Measurements from ENCODE around the gene AFF4. TPM values are rescaled to one million over a fixed set of nuclear protein-coding genes. Genes with fewer than 3 reads are reported as not detected.

The AFF4 gene
- total and polyA plus RNA-seq, 9 of the 15 experiments (the other 6 are each of a cell fraction or from before 2014, with no cell fraction given) = 1.7 to 25.8 (median 17.9) TPM

GRCh38 chr5:132963171-132964104, at the start of gene AFF4 (continued):
- TF ChIP-seq ZZZ3 (IDR thresholded peaks at IDR 0.05) = peak; percentile 89
- TF ChIP-seq ARID2 (IDR thresholded peaks at IDR 0.05) = no peak
- TF ChIP-seq NONO (IDR thresholded peaks at IDR 0.05; ENCODE audit: low read depth in 2 of 2, low read length in 1 of 2) = peak; percentile 9 to 81; a peak in 3 of 4 replicates
- TF ChIP-seq ZNF740 (CRISPR knock-in tag; IDR thresholded peaks at IDR 0.05) = peak; percentile 86; the same call in 1 of the 2 replicates
- TF ChIP-seq ZNF740 (tag; IDR thresholded peaks at IDR 0.05) = peak in 1 of 2 experiments; percentile 61; a peak in 1 of 4 replicates
- TF ChIP-seq, protein P1, sequence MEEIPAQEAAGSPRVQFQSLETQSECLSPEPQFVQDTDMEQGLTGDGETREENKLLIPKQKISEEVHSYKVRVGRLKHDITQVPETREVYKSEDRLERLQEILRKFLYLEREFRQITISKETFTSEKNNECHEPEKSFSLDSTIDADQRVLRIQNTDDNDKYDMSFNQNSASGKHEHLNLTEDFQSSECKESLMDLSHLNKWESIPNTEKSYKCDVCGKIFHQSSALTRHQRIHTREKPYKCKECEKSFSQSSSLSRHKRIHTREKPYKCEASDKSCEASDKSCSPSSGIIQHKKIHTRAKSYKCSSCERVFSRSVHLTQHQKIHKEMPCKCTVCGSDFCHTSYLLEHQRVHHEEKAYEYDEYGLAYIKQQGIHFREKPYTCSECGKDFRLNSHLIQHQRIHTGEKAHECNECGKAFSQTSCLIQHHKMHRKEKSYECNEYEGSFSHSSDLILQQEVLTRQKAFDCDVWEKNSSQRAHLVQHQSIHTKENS (CRISPR knock-in tag; IDR thresholded peaks at IDR 0.05) = no peak
- peak; percentile 68 to 73 for TF ChIP-seq NRF1 (conservative IDR thresholded peaks at IDR 0.05 in 1 of 2, IDR thresholded peaks at IDR 0.05 in 1 of 2)
- no peak for TF ChIP-seq TCFL5 (CRISPR knock-in tag; conservative IDR thresholded peaks at IDR 0.05)
- TF ChIP-seq CBX2 (IDR thresholded peaks at IDR 0.05; ENCODE audit: insufficient read depth, low read length, poor library complexity, severe bottlenecking) = no peak
- no peak for TF ChIP-seq NFYB (IDR thresholded peaks at IDR 0.05; ENCODE audit: extremely low read depth, insufficient read length)
- no peak for TF ChIP-seq BMI1 (IDR thresholded peaks at IDR 0.05; ENCODE audit: low read length)
- TF ChIP-seq CTCF (IDR thresholded peaks at IDR 0.05 in 2 of 3, conservative IDR thresholded peaks at IDR 0.05 in 1 of 3; ENCODE audit: insufficient read depth in 2 of 3, low read depth in 1 of 3, low read length in 3 of 3) = no peak
- no peak for TF ChIP-seq ESRRB (CRISPR knock-in tag; IDR thresholded peaks at IDR 0.05; ENCODE audit: borderline replicate concordance)
- TF ChIP-seq FOXO4 (CRISPR knock-in tag; IDR thresholded peaks at IDR 0.05) = no peak
- TF ChIP-seq SMAD4 (CRISPR knock-in tag; conservative IDR thresholded peaks at IDR 0.05) = peak; percentile 86
- TF ChIP-seq BDP1 (IDR thresholded peaks at IDR 0.05; ENCODE audit: insufficient read depth, insufficient read length) = no peak
- TF ChIP-seq ZNF121 (CRISPR knock-in tag; conservative IDR thresholded peaks at IDR 0.05) = no peak
- TF ChIP-seq DNMT1 (IDR thresholded peaks at IDR 0.05) = 0 out of 2 replicates have a peak, but pooled peaks have one; percentile 72
- TF ChIP-seq ZBTB7A (IDR thresholded peaks at IDR 0.05; ENCODE audit: borderline replicate concordance, control insufficient read depth, low read depth, low read length) = peak; percentile 98
- TF ChIP-seq E2F4 (CRISPR knock-in tag; IDR thresholded peaks at IDR 0.05; ENCODE audit: low read depth) = no peak

All from K562 (cell line).